GM12878 (cell line): ENCODE results near the gene ROBO1. TPM values are rescaled to one million over a fixed set of nuclear protein-coding genes. Genes with fewer than 3 reads are reported as not detected.

Experiments used
- ATF7 ChIP-seq: fragments of 450-650 bp; IDR thresholded peaks from 2 replicates; pipeline ENCODE4 v1.6.1; 2016; ENCODE audit warnings: low read depth, mild to moderate bottlenecking
- BCL11A ChIP-seq: IDR thresholded peaks from 2 replicates; pipeline ENCODE4 v1.6.1; 2011; ENCODE audit warnings: low read depth, low read length
- BCLAF1 ChIP-seq: fragments of 450-650 bp; IDR thresholded peaks from 2 replicates; pipeline ENCODE4 v1.6.1; 2017; ENCODE audit warnings: antibody characterized with exemption, mild to moderate bottlenecking, moderate library complexity
- BHLHE40 ChIP-seq, 2 experiments: fragments of 450-650 bp in 1 of 2; IDR thresholded peaks; 2 replicates each; pipeline ENCODE4 v1.6.1; 2011 to 2017; ENCODE audit warnings: low read depth in 2 of 2, borderline replicate concordance in 1 of 2, improper control_type of control experiment in 1 of 2, low read length in 1 of 2, mild to moderate bottlenecking in 1 of 2
- CEBPB ChIP-seq, 2 experiments: fragments of 150-350 bp in 1 of 2; IDR thresholded peaks; 2 replicates each; pipeline ENCODE4 v1.6.1; 2012 to 2014; ENCODE audit warnings: low read depth in 2 of 2, low read length in 2 of 2, borderline replicate concordance in 1 of 2, inconsistent platforms in 1 of 2
- CHD4 ChIP-seq: fragments of 200-600 bp; sonication (generic); IDR thresholded peaks from 2 replicates; pipeline ENCODE4 v1.6.1; 2016; ENCODE audit warnings: mild to moderate bottlenecking
- DPF2 ChIP-seq: fragments of 450-650 bp; IDR thresholded peaks from 2 replicates; pipeline ENCODE4 v1.6.1; 2017; ENCODE audit warnings: mild to moderate bottlenecking
- E4F1 ChIP-seq: fragments of 450-650 bp; IDR thresholded peaks from 2 replicates; pipeline ENCODE4 v1.6.1; 2018; ENCODE audit warnings: borderline replicate concordance, mild to moderate bottlenecking; ENCODE audit not compliant: partially characterized antibody
- IKZF1 ChIP-seq: fragments of 450-650 bp; conservative IDR thresholded peaks from 2 replicates; pipeline ENCODE4 v1.6.1; 2017; ENCODE audit warnings: antibody characterized with exemption, mild to moderate bottlenecking
- IKZF2 ChIP-seq, 2 experiments: fragments of 450-650 bp; IDR thresholded peaks; 2 replicates each; pipeline ENCODE4 v1.6.1; 2017; ENCODE audit warnings: mild to moderate bottlenecking in 2 of 2, moderate library complexity in 2 of 2
- JUND ChIP-seq: IDR thresholded peaks from 2 replicates; pipeline ENCODE4 v1.6.1; 2012; ENCODE audit warnings: low read depth, mild to moderate bottlenecking, low read length, improper control_type of control experiment, moderate library complexity
- KLF5 ChIP-seq: fragments of 450-650 bp; IDR thresholded peaks from 2 replicates; pipeline ENCODE4 v1.6.1; 2014; ENCODE audit warnings: mild to moderate bottlenecking; ENCODE audit not compliant: partially characterized antibody
- MLLT1 ChIP-seq: fragments of 450-650 bp; IDR thresholded peaks from 2 replicates; pipeline ENCODE4 v1.6.1; 2016; ENCODE audit warnings: mild to moderate bottlenecking
- NBN ChIP-seq: fragments of 450-650 bp; IDR thresholded peaks from 2 replicates; pipeline ENCODE4 v1.6.1; 2016
- POLR2A ChIP-seq: IDR thresholded peaks from 2 replicates; pipeline ENCODE4 v1.6.1; 2011; ENCODE audit warnings: low read depth, mild to moderate bottlenecking, low read length
- RAD51 ChIP-seq: fragments of 450-650 bp; IDR thresholded peaks from 2 replicates; pipeline ENCODE4 v1.6.1; 2016; ENCODE audit warnings: moderate library complexity, mild to moderate bottlenecking, inconsistent platforms
- RELA ChIP-seq: fragments of 450-650 bp; IDR thresholded peaks from 2 replicates; pipeline ENCODE4 v1.8.0; 2014; ENCODE audit warnings: borderline replicate concordance; ENCODE audit not compliant: partially characterized antibody
- STAT1 ChIP-seq: fragments of 450-650 bp; conservative IDR thresholded peaks from 2 replicates; pipeline ENCODE4 v1.6.1; 2014; ENCODE audit warnings: antibody characterized with exemption, mild to moderate bottlenecking
- SUZ12 ChIP-seq: fragments of 200-600 bp; sonication (generic); IDR thresholded peaks from one replicate; pipeline ENCODE4 v1.6.1; 2018; ENCODE audit warnings: antibody characterized with exemption, mild to moderate bottlenecking; ENCODE audit not compliant: unreplicated experiment
- TAF1 ChIP-seq: IDR thresholded peaks from 2 replicates; pipeline ENCODE4 v1.6.1; 2011; ENCODE audit warnings: mild to moderate bottlenecking, low read depth, low read length, borderline replicate concordance
- ZNF207 ChIP-seq: fragments of 450-650 bp; IDR thresholded peaks from 2 replicates; pipeline ENCODE4 v1.6.1; 2014; ENCODE audit warnings: antibody characterized with exemption, mild to moderate bottlenecking, borderline replicate concordance
- polyA plus RNA-seq, 11 experiments: library from polyadenylated mRNA; depleted of rRNA in 4 of 11; unstranded in 6 of 11; stranded (reverse) in 5 of 11; fragments of >200 nt; fragmentation: Nextera tagmentation in 4 of 11; fragmentation: Illumina TruSeq in 1 of 11; extraction: Ambion mirVana in 4 of 11; extraction: Trizol in 1 of 11; gene quantifications; 1 replicate in 1 of 11; 2 replicates in 10 of 11; pipeline versions ENCODE4 v1.2.1 to v1.2.3, GENCODE V29; 2011 to 2016; ENCODE audit warnings: inconsistent platforms in 2 of 11, missing spikeins in 2 of 11, low read depth in 1 of 11
- total RNA-seq, 4 experiments: library from RNA; depleted of rRNA in 3 of 4; stranded (reverse); fragments of >200 nt in 3 of 4; fragmentation: Illumina TruSeq in 1 of 4; extraction: Trizol in 1 of 4; gene quantifications; 2 replicates each; pipeline versions ENCODE4 v1.2.1 to v1.2.3, GENCODE V29; 2013 to 2021
- TF ChIP-seq, protein P1 (sequence below): fragments of 450-650 bp; IDR thresholded peaks from 2 replicates; pipeline ENCODE4 v1.6.1; 2017; ENCODE audit warnings: mild to moderate bottlenecking, low read depth, inconsistent platforms; ENCODE audit not compliant: poor library complexity, severe bottlenecking

ROBO1 gene
- total and polyA plus RNA-seq, 10 of the 15 experiments (the other 5 are each of a cell fraction or from before 2014, with no cell fraction given): 0.29 to 46.5 (median 1.2) TPM

DNA sequence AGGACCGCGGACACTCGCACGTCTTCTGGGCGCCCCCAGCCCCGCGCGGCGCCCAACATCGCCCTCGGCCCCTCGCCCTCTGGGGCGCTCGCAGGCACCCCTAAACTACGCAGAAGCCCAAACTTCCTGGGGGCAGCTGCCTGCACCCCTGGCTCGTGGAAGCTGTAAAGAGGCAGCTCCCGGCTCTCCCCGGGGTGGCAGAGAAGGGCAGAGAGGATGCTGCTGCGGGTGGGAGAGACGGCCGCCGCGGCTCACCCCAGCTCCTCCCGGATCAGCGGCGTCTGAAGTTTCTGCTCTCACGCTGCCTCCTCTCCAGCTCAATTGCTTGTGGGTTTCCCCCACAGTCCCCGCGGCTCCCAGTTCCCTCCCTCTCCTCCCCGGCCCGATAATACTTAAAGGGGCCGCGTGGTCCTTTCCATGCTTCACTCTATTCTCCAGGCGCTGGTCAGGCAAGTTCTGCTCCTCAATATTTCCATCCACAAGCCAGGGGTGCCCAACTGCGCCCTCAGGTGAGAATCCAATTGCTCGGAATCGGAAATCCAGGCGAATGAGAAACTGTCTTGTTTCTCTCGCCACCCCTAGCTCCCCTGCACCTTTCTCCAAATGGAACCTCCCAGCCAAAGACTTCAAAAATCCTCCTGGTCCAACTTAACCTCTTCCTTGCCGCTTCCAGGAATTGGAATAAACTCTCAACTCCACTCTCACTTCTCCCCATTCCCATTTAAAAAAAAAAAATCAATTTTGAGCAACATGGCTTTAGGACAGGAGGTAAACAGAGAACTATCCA lies 748.5 kb downstream of the ROBO1 start (continued):
- TF ChIP-seq MLLT1: peak; percentile 64
- TF ChIP-seq, protein P1, sequence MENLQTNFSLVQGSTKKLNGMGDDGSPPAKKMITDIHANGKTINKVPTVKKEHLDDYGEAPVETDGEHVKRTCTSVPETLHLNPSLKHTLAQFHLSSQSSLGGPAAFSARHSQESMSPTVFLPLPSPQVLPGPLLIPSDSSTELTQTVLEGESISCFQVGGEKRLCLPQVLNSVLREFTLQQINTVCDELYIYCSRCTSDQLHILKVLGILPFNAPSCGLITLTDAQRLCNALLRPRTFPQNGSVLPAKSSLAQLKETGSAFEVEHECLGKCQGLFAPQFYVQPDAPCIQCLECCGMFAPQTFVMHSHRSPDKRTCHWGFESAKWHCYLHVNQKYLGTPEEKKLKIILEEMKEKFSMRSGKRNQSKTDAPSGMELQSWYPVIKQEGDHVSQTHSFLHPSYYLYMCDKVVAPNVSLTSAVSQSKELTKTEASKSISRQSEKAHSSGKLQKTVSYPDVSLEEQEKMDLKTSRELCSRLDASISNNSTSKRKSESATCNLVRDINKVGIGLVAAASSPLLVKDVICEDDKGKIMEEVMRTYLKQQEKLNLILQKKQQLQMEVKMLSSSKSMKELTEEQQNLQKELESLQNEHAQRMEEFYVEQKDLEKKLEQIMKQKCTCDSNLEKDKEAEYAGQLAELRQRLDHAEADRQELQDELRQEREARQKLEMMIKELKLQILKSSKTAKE: peak; percentile 93
- TF ChIP-seq CEBPB (IDR thresholded peaks at IDR 0.05; ENCODE audit: borderline replicate concordance in 1 of 2, low read depth in 2 of 2, low read length in 2 of 2): no peak
- peak; percentile 97 for TF ChIP-seq KLF5
- TF ChIP-seq SUZ12: no peak
- TF ChIP-seq TAF1: peak; percentile 17; the same call in 1 of the 2 replicates
- TF ChIP-seq BCL11A: no peak
- peak; percentile 78 for TF ChIP-seq E4F1
- peak; percentile 26 for TF ChIP-seq RELA
- peak; percentile 50; the same call in 1 of the 2 replicates for TF ChIP-seq IKZF1
- TF ChIP-seq NBN: peak; percentile 81
- TF ChIP-seq BCLAF1: peak; percentile 89
- no peak for TF ChIP-seq CHD4
- TF ChIP-seq ZNF207: no peak
- TF ChIP-seq JUND: peak; percentile 92
- TF ChIP-seq POLR2A: 0 out of 2 replicates have a peak, but pooled peaks have one; percentile 37
- TF ChIP-seq DPF2: 0 out of 2 replicates have a peak, but pooled peaks have one; percentile 48
- TF ChIP-seq IKZF2 (IDR thresholded peaks at IDR 0.05): peak; percentile 50 to 51; a peak in 1 of 4 replicates
- no peak for TF ChIP-seq STAT1
- peak; percentile 99 for TF ChIP-seq ATF7
- peak; percentile 86 to 89 for TF ChIP-seq BHLHE40 (IDR thresholded peaks at IDR 0.05; ENCODE audit: borderline replicate concordance in 1 of 2, low read depth in 2 of 2, low read length in 1 of 2)
- TF ChIP-seq RAD51: no peak
